T follicular helper cell (primary cell): ENCODE data around the gene PSMC3.

ENCODE experiments used
- DNase-seq: peaks from one replicate; pipeline ENCODE4 v3.0.0-alpha.2; 2020; ENCODE audit warnings: low read depth

Gene PSMC3

DNA sequence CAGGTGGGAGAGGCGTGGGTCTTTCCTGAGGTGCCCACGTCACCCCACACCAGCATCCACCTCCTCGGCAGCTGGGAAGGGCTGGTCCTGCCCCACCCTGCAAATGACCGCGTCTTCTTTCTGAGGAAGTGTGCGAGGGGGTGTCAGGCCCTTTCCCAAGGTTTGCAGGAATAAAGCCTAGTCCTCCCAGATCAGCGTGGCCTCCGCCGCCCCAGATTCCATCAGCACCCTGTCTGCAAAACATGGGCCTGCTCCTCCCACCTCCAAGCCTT lies 32.3 kb downstream of the PSMC3 start:
- DNase-seq, result no peak

DNA sequence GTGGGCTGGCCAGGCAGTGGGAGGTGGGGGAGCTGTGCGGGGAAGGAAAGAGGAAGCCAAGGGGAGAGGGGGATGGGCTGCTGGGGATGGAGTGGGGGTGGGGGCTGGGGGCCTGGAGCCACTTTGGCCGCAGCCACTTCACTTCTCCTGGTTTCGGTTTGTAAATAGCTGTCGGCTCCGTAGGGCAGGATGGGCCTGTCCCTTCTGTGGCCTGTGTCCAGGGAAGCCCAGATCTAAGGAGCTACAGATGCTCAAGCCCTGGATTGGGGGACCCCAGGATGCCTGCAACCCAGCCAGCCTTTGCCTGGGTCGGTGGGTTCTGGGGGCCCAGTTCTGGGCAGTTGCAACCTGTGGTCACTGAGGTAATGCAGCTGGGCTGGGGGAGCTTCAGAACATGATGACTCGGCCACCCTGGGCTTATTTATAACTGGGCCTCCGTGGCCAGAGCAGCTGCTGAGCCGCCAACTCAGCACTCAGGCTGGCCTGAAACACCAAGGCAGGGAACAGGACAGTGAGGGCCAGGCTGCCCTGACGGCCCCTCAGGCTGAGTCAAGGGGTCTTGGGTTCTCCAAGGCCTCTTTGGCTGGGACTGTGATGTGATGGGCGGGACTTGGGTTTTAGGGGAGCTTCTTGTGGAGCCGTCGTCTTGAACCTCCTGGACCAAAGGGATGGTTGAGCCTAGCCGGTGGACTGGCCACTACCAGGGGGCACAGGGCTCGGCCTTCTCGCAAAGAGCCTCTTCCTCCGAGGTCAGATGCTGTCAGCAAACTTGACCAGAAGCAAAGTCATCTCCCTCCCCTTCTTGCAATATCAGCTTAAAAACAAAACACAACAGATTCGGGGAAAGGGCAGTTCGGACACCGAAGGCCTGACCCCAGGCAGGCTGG lies 32.8 kb downstream of the PSMC3 start:
- no peak for DNase-seq

DNA sequence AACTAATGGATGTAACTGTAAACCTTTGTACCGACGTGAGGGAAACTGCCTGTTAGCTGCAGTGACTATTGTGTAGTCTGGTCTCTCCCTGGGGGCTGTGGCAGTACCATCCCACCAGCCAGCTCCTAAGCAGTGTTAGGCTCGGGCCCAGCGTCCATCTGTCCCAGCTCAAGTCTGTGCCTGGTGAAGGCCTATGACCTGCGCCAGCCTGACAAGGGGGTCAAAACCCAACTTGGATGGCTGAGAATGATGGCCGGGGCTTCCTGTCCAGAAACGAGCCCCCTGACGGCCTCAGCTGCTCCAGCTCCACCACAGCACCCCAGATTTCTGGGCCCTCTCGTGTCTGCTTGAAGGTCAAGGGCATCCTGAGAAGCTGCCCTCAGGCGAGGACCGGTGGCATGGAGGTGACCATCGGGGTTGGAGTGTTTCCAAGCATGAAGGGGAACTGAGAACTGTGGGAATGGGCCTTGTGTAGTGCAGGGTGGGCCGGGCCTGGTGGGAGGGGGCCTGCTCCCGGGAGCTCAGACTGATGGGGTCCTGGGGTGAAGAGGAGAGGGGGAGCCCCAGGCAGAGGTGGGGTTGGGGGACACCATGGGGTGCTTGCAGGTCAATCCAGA lies 33.6 kb downstream of the PSMC3 start:
- DNase-seq, result no peak

DNA sequence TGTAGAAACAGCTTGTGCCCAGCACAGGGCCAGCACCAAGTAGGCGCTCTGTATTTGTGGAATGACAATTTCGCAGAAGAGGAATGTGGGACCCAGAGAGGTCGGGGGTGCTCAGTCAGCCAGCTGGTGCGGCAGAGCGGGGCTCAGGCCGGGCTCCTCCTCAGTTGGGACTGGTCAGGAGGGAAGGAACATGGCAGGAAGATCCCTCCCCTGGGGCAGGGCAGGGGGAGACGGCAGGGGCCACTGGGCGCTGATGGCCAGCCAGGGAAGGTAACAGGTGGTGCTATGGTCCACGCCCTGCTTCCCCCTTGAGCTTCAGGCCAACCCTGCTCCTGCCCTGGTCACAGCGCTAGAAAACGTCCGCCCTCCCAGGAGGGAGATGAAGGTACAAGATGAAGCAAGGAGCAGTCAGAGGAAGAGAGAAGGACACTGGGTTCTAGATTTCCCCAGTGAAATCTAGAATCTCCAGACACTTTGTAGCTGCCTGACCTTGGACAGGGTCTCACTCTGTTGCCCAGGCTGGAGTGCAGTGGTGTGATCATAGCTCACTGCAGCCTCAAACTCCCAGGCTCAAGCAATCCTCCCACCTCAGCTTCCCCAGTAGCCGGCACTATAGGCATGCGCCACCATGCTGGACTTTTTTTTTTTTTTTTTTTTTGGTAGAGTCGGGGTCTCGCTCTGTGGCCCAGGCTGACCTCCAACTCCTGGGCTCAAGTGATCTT lies 34.4 kb downstream of the PSMC3 start:
- DNase-seq, result no peak

GRCh38 chr11:47391077-47391583 lies 35.1 kb downstream of the PSMC3 start:
- no peak for DNase-seq

DNA sequence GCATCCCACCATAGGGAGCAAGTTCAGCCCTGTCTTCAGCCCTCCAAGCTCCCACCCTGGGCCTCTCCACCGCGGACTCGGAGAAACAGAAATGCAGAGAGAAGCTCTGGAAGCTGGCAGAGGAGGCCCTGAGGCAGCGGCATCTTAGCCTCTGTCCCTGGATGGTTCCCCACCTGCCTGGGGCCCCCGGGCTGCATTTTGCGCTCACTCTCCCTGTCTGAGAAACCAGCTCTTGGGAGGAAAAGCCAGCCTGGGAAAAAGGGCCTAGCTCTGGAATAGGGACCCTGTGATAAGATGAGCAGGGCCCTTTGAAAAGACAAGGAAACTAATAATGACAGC lies 35.8 kb downstream of the PSMC3 start:
- no peak for DNase-seq

DNA sequence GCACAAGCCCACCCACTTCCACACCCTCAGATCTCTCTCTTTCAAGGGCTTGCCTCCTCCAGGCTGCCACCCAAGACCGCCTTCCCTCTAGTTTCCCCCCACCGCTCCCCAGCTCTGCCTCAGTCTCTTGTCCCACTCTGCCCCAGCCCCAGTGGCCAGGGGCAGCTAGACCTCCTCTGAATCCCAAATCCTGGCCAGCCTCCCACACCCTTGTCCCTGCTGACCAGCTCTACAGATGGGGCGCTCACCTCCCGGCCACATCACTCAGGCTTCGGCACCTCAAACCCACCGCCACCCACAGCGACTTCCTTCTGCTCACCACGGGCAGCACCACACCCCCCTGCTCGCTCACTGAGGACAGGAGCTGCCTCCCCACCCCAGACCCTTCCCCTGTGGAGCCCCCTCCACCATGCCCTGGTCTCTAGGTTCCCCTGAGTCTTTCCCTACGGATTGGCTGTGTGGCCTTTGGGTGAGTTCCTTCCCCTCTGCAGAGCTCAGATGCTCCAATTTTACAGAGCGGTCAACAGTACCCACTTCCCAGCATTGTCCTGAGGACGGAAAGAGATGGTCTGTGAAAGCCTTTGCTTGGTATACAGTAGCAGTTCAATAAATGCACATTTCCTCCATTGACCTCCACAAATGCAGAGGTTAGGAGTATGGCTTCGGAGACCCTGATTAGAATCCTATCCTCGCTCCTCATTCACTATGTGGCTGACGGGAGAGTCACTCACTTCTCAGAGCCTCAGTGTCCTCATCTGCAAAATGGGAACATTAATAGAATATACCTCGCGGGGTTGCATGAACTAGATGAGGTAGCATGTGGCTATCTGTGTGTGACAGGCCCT lies 36.4 kb downstream of the PSMC3 start:
- DNase-seq, result no peak

- no peak for DNase-seq
Measured at GRCh38 chr11:47388697-47389576, 37.3 kb downstream of the PSMC3 start.

DNA sequence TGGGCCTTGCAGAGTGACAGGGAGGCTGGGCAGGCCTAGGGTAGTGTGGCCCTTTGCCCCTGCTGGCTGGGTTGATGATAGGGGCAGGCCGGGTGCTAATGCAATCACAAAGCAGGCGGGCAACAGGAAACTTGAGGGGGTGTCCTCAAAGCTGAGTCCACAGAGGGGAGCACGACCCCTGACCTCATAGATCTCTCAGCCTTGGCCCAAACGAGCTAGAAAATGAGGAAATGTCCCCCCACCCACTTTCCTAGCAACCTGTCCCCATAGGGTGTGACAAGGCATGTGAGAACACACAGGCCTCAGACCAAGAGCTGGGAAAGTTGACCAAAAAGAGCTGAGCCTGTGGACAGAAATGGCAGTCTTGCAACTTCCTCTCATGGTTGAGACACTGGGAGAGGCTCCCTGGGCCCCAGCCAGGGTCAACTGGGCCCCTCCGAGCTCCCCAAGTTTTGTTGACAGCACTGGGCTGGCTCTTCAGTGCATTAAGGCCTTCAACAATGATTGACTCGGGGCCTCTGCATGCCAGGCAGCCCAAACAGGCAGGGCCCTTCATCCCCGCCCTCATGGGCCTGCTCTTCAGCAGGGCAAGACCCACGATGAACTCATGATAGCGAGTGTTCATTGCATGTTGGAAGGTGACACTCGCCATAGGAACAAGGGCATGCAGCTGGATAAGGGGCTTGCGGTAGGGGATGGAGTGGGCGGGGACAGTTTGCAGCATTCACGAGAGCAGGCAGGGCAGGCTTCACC lies 38.1 kb downstream of the PSMC3 start:
- DNase-seq, result no peak

- no peak for DNase-seq
Measured at GRCh38 chr11:47384498-47384897, 41.7 kb downstream of the PSMC3 start.

DNA sequence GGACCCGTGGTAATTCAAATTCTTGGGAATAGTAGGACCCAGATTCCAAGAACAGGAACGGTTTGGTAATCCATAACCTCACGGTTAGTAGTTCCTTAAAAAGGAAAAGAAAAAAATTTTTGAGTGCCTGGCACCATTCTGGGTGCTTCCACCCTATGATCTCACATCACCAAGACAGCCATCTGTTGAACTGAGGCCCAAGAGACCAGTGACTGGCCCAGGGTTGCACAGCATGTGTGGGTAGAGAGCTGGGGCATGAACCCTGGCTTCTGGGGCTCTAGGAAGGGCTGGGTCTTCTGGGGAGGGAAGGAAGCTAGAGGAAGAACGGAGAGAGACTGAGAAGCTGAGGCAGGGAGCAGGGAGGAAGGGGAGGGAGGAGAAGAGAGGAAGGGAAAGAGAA lies 43.2 kb downstream of the PSMC3 start:
- no peak for DNase-seq

DNA sequence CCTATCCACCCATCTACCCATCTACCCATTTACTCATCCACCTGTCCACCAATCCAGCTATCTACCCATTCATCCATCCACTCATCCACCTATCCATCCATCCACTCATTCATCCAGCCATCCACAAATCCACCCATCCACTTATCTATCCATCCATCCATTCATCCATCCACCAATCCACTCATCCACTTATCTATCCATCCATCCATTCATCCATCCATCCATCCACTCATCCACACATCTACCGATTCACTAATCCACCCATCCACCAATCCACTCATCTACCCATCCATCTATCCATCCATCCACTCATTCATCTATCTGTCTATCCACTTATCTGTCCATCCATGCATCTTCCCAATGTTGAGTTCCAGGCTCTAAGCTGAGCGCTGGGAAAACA lies 46.2 kb downstream of the PSMC3 start:
- DNase-seq, result no peak

GRCh38 chr11:47379317-47379716 lies 46.9 kb downstream of the PSMC3 start:
- no peak for DNase-seq

- no peak for DNase-seq
Measured at GRCh38 chr11:47378836-47379170, 47.4 kb downstream of the PSMC3 start.

DNA sequence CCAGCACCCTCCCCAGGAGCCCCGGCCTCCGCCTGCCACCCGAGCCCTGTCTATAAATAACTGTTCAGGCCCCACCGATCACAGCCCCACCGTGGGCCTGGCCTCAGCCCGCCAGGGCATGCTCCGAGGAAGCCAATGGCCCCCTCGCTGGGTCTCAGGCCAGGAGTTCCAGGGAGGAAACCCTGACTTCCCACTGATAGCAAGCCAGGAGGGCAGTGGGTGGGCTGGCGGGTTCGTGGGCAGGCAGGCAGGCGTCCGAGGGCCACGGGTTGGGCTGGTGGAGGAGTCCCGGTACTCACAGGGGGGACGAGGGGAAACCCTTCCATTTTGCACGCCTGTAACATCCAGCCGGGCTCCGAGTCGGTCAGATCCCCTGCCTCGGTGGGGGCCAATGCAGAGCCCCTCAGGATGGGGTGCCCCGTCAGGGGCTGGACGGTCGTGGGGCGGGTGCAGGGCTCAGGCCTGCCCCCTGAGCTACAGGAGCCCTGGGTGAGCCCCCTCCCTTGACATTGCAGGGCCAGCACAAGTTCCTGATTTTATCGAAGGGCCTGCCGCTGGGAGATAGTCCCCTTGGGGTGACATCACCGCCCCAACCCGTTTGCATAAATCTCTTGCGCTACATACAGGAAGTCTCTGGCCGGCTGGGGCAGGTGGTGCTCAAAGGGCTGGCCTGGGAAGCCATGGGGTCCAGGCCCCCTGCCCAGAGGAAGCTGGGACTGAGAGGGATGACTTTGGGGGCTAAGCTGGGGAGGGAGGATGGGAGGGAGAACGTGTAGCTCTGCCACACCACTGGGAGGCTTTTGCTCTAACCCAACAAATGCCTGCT lies 48.0 kb downstream of the PSMC3 start, which contains the start of gene SPI1:
Gene SPI1, minus strand, starts transcription at position 538 of the 826 bp plus-strand sequence. Its CDS starts 194 bp downstream, at position 344.
- no peak for DNase-seq

GRCh38 chr11:47377571-47378009 lies 48.6 kb downstream of the PSMC3 start:
- DNase-seq, result no peak

DNA sequence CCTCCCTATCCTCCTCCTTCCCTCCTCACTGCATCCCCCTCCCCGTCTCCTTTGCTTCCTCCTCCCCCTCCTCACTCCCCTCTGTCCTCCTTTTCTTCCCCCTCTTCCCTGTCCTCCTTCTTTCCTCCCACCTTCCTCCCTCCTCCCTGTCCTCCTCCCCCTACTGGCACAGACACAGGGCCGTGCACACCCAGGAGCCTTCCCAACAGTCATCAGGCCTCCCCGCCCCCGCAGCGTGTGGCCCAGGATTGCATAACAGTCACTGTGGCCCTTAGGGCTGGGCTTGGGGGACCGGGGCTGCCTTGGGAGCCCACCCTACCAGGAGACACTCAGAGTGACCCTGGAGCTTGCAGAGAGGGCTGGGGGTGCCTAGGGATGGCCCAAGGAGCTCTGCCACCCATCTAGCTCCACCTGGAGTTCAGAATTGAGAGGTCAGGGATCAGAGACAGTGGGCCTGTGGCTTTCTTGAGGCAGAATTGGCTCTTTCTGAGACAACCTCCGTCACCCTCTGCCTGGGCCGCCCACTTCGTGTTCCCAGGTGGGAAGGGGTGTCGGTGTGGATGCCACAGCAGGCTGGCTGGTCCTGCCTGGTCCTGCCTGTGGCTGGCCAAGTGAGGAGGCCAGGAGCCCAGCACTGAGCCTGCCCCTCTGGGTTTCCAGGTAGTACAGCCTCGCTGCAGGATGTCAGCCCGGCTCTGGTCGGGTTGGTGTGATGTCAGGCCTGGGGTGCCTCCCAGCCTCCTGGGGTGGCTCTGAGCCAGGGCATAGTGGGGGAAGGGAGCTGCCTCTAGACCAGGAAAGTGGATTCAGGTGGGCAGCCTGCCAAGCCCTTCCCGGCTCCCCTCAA lies 49.5 kb downstream of the PSMC3 start:
- DNase-seq, result no peak

- DNase-seq, result no peak
Measured at GRCh38 chr11:47376107-47376524, 50.1 kb downstream of the PSMC3 start.
